NB4 (cell line): ENCODE results near the gene DAPK1.

ENCODE experiments used
- DNase-seq: peaks from one replicate; pipeline ENCODE4 v3.0.0; 2010; ENCODE audit warnings: low read depth
- H3K4me3 ChIP-seq: one replicate; pipeline ENCODE4 v1.5.1; 2011; ENCODE audit warnings: mild to moderate bottlenecking, low read depth, low read length, moderate library complexity
- CTCF ChIP-seq: IDR thresholded peaks from one replicate; pipeline ENCODE4 v1.5.1; 2012; ENCODE audit warnings: low read depth, low read length
- MYC ChIP-seq: IDR thresholded peaks from 2 replicates; pipeline ENCODE4 v1.6.1; 2011; ENCODE audit warnings: low read depth, low read length
- POLR2A ChIP-seq: IDR thresholded peaks from 2 replicates; pipeline ENCODE4 v1.6.1; 2011; ENCODE audit warnings: mild to moderate bottlenecking; ENCODE audit not compliant: insufficient read length; ENCODE audit errors: extremely low read depth
- TF ChIP-seq, protein P1 (sequence below): IDR thresholded peaks from 2 replicates; pipeline ENCODE4 v1.6.1; 2011; ENCODE audit warnings: low read depth, low read length

DAPK1 gene

DNA sequence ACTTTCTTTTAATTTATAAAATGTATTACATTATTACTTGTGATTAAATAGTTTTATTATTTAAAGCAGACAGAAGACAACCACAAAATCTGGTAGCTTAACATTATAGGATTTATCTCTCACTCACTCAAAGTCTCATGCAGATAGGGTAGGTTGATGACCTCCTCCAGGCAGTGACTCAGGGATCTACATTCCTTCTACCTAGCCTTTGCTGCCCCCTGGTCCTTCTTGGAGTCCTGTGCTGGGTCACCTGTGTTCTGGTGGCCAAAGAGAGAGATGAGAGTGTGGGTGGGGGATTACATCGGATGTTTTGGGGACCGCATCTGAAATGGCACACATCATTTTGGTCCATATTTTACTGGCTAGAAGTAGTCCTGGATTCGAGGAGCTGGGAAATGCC lies 132.6 kb downstream of the DAPK1 start:
- no peak for TF ChIP-seq POLR2A
- TF ChIP-seq MYC = no peak
- TF ChIP-seq CTCF = no peak
- TF ChIP-seq, protein P1, sequence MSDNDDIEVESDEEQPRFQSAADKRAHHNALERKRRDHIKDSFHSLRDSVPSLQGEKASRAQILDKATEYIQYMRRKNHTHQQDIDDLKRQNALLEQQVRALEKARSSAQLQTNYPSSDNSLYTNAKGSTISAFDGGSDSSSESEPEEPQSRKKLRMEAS = no peak

DNA sequence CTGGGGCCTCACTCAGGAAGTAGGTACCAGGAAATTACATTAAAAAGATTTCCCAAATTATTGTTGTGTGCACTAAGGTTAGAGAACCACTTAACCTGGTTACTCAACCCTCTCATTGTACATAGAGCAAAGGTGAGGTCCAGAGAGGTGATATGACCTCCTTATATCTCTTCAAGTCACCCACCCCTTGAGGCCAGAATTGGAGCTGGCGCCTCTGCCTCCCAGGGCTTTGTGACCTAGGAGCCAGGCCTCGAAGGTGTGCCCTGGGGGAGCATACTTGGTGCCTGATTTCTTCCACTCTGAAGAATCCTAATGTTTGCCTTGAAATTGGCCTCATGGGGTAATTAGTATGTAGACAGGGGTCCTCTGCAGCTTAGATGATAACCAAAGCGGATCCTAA lies 133.2 kb downstream of the DAPK1 start:
- TF ChIP-seq, protein P1 = no peak
- TF ChIP-seq MYC (no peak), POLR2A (no peak), CTCF (no peak)
- DNase-seq = no peak
- H3K4me3 ChIP-seq = no peak overlapping the region

More for the DNA sequence above, 132.6 kb downstream of the DAPK1 start:
- H3K4me3 ChIP-seq = no peak overlapping the region
- DNase-seq = no peak

DNA sequence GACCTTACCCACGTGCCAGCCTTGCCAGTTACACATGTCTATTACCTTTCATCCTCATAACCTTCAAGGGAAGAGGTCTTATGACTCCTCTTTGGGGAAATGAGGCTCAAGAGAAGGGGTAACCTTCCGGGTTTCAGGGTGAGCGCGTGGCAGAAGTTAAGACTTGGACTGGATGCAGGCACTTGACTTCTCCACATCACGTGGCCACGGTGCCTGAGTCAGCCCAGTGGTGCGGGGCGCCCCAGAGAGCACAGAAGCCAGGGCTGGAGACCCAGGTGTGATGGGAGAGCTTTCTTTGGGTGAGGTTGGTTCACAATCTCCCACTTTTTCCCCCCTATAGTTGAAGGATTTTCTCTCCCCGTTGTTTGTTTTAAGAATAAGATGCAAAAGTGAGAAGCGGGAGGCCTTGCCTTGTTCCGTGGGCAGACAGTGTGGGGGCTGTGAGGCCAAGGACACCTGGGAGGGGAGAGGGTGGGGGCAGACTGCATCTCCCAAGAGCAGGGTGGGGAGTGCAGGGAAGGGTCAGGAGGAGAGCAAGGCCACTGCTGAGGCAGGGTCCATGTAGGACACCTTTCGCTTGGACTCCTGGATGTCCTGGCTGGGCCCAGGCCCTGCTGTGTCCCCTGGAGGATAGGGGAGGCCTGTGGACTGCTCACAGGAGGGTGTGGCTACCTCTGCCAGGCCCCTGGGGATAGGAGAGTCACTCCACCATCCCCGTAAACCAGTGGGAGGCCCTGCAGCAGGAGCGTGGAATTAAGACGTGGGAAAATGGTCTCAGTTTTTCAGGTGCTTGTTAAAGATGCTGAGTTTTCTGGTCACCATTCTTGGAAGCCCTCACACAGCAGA lies 138.2 kb downstream of the DAPK1 start:
- no peak for TF ChIP-seq POLR2A
- no peak for TF ChIP-seq MYC
- no peak for TF ChIP-seq CTCF
- TF ChIP-seq, protein P1 = no peak

DNA sequence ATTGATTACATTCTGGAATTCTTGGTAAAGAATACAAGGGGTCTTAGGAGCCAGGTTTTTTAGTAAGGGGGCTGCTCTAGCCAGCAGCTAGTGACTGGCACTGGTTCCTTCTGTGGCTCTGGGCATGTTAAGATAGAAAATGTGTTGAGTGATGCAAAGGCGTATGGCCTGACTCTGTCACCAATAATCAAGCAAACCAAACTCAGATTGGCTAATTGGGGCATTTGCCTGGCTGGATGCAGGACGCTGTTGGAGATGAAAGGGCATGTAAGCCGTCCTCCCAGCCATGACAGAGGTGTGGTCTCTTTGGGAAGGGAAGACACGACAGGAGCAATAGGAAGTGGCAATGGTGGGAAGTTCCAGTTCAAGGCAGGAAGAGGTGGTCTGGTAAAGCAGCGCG lies 140.6 kb downstream of the DAPK1 start:
- H3K4me3 ChIP-seq = no peak overlapping the region
- TF ChIP-seq MYC = no peak
- TF ChIP-seq CTCF = no peak
- TF ChIP-seq POLR2A = no peak
- TF ChIP-seq, protein P1 = no peak
- no peak for DNase-seq

More for the DNA sequence above, 138.2 kb downstream of the DAPK1 start:
- DNase-seq = no peak
- H3K4me3 ChIP-seq = no peak overlapping the region

DNA sequence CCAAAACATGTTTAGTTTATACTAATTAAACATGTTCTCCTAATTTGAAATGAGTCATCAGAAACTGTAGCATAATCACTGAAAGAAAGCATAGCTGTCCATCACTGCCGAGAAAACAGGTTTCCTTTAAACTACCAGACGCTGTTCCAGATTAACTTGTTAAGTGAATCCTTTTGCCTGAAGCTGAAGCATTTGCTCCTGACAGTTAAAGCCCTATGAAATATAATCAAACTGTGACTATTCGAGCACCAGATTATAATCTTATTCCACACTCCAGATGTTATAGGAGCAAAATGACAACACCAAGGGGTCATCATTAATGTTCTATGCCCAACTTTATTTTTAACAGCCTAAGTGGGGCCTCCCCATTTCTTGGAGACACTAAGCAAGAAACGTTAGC lies 142.3 kb downstream of the DAPK1 start:
- TF ChIP-seq MYC (no peak), CTCF (no peak), POLR2A (no peak)
- TF ChIP-seq, protein P1 = no peak
- no peak overlapping the region for H3K4me3 ChIP-seq
- DNase-seq = no peak
